ENCODE measurements around the gene ACYP2.

Gene ACYP2

GRCh38 chr2:54139210-54139609, 23.8 kb downstream of the ACYP2 start:
- Mint-ChIP-seq H3K27ac (no peak overlapping the region), H3K36me3 (ENCODE audit: low read depth) (peaks cover 3% of the 10 kb centered on the region), H3K27me3 (ENCODE audit: low read depth) (no peaks in the 10 kb centered on the region), H3K4me3 (no peak overlapping the region), H3K9me3 (peaks cover 2% of the 10 kb centered on the region), H3K4me1 (no peaks in the 10 kb centered on the region)
- no peak for TF ChIP-seq CTCF (IDR thresholded peaks at IDR 0.05; ENCODE audit: unreplicated experiment in 3 of 3)

- no peaks in the 10 kb centered on the region for H3K4me1 Mint-ChIP-seq
- H3K27me3 Mint-ChIP-seq (ENCODE audit: low read depth), result no peaks in the 10 kb centered on the region
Measured at GRCh38 chr2:54143780-54144179, 28.4 kb downstream of the ACYP2 start.

GRCh38 chr2:54148391-54148790, 33.0 kb downstream of the ACYP2 start:
- Mint-ChIP-seq H3K27me3 (ENCODE audit: low read depth) (no peaks in the 10 kb centered on the region), H3K27ac (no peak overlapping the region), H3K36me3 (ENCODE audit: low read depth) (peaks cover 5% of the 10 kb centered on the region), H3K9me3 (peaks cover 3% of the 10 kb centered on the region), H3K4me1 (no peaks in the 10 kb centered on the region), H3K4me3 (no peak overlapping the region)
- no peak for TF ChIP-seq CTCF (IDR thresholded peaks at IDR 0.05; ENCODE audit: unreplicated experiment in 3 of 3)

More at GRCh38 chr2:54143780-54144179, 28.4 kb downstream of the ACYP2 start:
- Mint-ChIP-seq H3K36me3 (ENCODE audit: low read depth) (no peaks in the 10 kb centered on the region), H3K9me3 (no peaks in the 10 kb centered on the region), H3K27ac (no peak overlapping the region), H3K4me3 (no peak overlapping the region)
- TF ChIP-seq CTCF (IDR thresholded peaks at IDR 0.05; ENCODE audit: unreplicated experiment in 3 of 3), result no peak

GRCh38 chr2:54149638-54150441, 34.4 kb downstream of the ACYP2 start:
- Mint-ChIP-seq H3K27ac (no peak overlapping the region), H3K9me3 (peaks cover 10% of the 10 kb centered on the region), H3K4me1 (no peaks in the 10 kb centered on the region), H3K4me3 (no peak overlapping the region), H3K27me3 (ENCODE audit: low read depth) (no peaks in the 10 kb centered on the region), H3K36me3 (ENCODE audit: low read depth) (peaks cover 12% of the 10 kb centered on the region)
- no peak for TF ChIP-seq CTCF (IDR thresholded peaks at IDR 0.05; ENCODE audit: unreplicated experiment in 3 of 3)

- Mint-ChIP-seq H3K36me3 (ENCODE audit: low read depth) (peaks cover 19% of the 10 kb centered on the region), H3K9me3 (peaks cover 17% of the 10 kb centered on the region), H3K4me1 (peaks cover 8% of the 10 kb centered on the region), H3K27ac (no peak overlapping the region), H3K27me3 (ENCODE audit: low read depth) (no peaks in the 10 kb centered on the region), H3K4me3 (no peak overlapping the region)
- TF ChIP-seq CTCF (IDR thresholded peaks at IDR 0.05; ENCODE audit: unreplicated experiment in 3 of 3), result no peak
Measured at GRCh38 chr2:54158311-54158710, 42.9 kb downstream of the ACYP2 start.

Data from nephron (organoid).